PC-3 (cell line): ENCODE data around the gene COPG2. TPM values are rescaled to one million over a fixed set of nuclear protein-coding genes. Genes with fewer than 3 reads are reported as not detected.

Experiments used
- ATAC-seq: fragments of 200-7000 bp; cut with Tn5 transposase; 2 replicates; pipeline ENCODE4 v1.9.1; 2020; ENCODE audit warnings: mild to moderate bottlenecking, moderate library complexity
- BruUV-seq: library from RNA; stranded (reverse); fragments of 400-500 nt; replicated peaks from 2 replicates; lab custom pipeline; 2021; lab: Mats Ljungman, UMichigan
- CTCF ChIA-PET: fragments of 300-600 bp; sonication (Branson Sonifier 250); formaldehyde crosslinking; loops from one replicate; lab custom pipeline; 2022; ENCODE audit warnings: antibody characterized with exemption; lab: Charles Lee
- POLR2A ChIA-PET: fragments of 300-600 bp; sonication (Branson Sonifier 250); formaldehyde crosslinking; loops from one replicate; lab custom pipeline; 2022; ENCODE audit warnings: antibody characterized with exemption; ENCODE audit not compliant: unreplicated experiment; lab: Charles Lee
- DNase-seq: peaks from one replicate; pipeline ENCODE4 v3.0.0-alpha.2; 2015
- H2AFZ ChIP-seq: fragments of 300-600 bp; sonication (generic); 2 replicates; pipeline ENCODE4 v1.6.0; 2016; ENCODE audit warnings: antibody characterized with exemption, low read length
- H3F3A ChIP-seq: fragments of 300-600 bp; sonication (generic); one replicate; pipeline ENCODE4 v1.6.0; 2017; ENCODE audit warnings: antibody characterized with exemption, low read length, control low read depth, mild to moderate bottlenecking; ENCODE audit not compliant: unreplicated experiment
- H3K27ac ChIP-seq: fragments of 300-600 bp; sonication (generic); 2 replicates; pipeline ENCODE4 v1.5.1; 2016; ENCODE audit warnings: mild to moderate bottlenecking, low read length
- H3K27me3 ChIP-seq: fragments of 300-600 bp; sonication (generic); 2 replicates; pipeline ENCODE4 v1.6.1; 2016; ENCODE audit warnings: low read length, mixed read lengths
- H3K36me3 ChIP-seq: fragments of 300-600 bp; sonication (generic); 2 replicates; pipeline ENCODE4 v1.6.1; 2016; ENCODE audit warnings: low read depth, mixed run types, low read length, mixed read lengths
- H3K4me1 ChIP-seq: fragments of 300-600 bp; sonication (generic); 2 replicates; pipeline ENCODE4 v1.5.1; 2016; ENCODE audit warnings: low read length; ENCODE audit not compliant: insufficient read depth
- H3K4me2 ChIP-seq: fragments of 300-600 bp; sonication (generic); 2 replicates; pipeline ENCODE4 v1.6.0; 2016; ENCODE audit warnings: low read length
- H3K4me3 ChIP-seq: fragments of 300-600 bp; sonication (generic); 2 replicates; pipeline ENCODE4 v1.5.1; 2016; ENCODE audit warnings: mild to moderate bottlenecking, low read length, mixed read lengths
- H3K79me2 ChIP-seq: fragments of 300-600 bp; sonication (generic); 2 replicates; pipeline ENCODE4 v1.6.1; 2017; ENCODE audit warnings: low read length, mixed read lengths
- H3K9ac ChIP-seq: fragments of 300-600 bp; sonication (generic); 2 replicates; pipeline ENCODE4 v1.6.0; 2016; ENCODE audit warnings: mild to moderate bottlenecking, low read length
- H3K9me2 ChIP-seq: fragments of 300-600 bp; sonication (generic); replicated peaks from 2 replicates; pipeline ENCODE4 v1.6.1; 2016; ENCODE audit warnings: mixed run types, low read length, mixed read lengths
- H3K9me3 ChIP-seq: fragments of 300-600 bp; sonication (generic); 2 replicates; pipeline ENCODE4 v1.6.1; 2016; ENCODE audit warnings: low read length, mixed read lengths
- H4K20me1 ChIP-seq: fragments of 300-600 bp; sonication (generic); 2 replicates; pipeline ENCODE4 v1.6.1; 2016; ENCODE audit warnings: low read length, mixed read lengths
- CTCF ChIP-seq: fragments of 300-600 bp; sonication (generic); conservative IDR thresholded peaks from 2 replicates; pipeline ENCODE4 v1.5.1; 2017; ENCODE audit warnings: antibody characterized with exemption, low read depth, mild to moderate bottlenecking, low read length
- EZH2 ChIP-seq: fragments of 300-600 bp; sonication (generic); IDR thresholded peaks from one replicate; pipeline ENCODE4 v1.6.1; 2017; ENCODE audit warnings: antibody characterized with exemption, mild to moderate bottlenecking, low read length; ENCODE audit not compliant: unreplicated experiment
- EZH2phosphoT487 ChIP-seq: fragments of 300-600 bp; sonication (generic); IDR thresholded peaks from 2 replicates; pipeline ENCODE4 v1.6.1; 2018; ENCODE audit warnings: mild to moderate bottlenecking, antibody characterized with exemption, low read length, borderline replicate concordance
- intact Hi-C: fragments of 100-400 bp; cut with micrococcal nuclease; formaldehyde crosslinking; loops from 2 replicates; pipeline ENCODE4 v1.9.0; 2023
- total RNA-seq: library from RNA; depleted of rRNA; stranded (reverse); fragments of >200 nt; gene quantifications from 2 replicates; pipeline ENCODE4 v1.2.3, GENCODE V29; 2014

Gene COPG2
- total RNA-seq, 1 experiment from 2014 or later = 9.1 TPM

GRCh38 chr7:130489140-130489983, 179.2 kb downstream of the COPG2 start:
- no peaks in the 10 kb centered on the region for H3F3A ChIP-seq
- H3K9me2 ChIP-seq = no peaks in the 10 kb centered on the region
- intact Hi-C loops = loop anchor here (5.0 kb wide), 1 partner anchor 67 kb away; no protein-coding TSS in a partner anchor
- H3K36me3 ChIP-seq = no peaks in the 10 kb centered on the region; the same call in 1 of the 2 replicates
- H3K4me2 ChIP-seq = no peak overlapping the region
- ATAC-seq = no peak
- H3K9me3 ChIP-seq = no peaks in the 10 kb centered on the region
- peaks cover 57% of the 10 kb centered on the region for H3K79me2 ChIP-seq
- BruUV-seq = no TSS peak
- no peak for DNase-seq
- POLR2A ChIA-PET = interaction anchor here (0.6 kb wide), 1 partner anchor 108 kb away, joined by 3 read pairs; no protein-coding TSS in a partner anchor
- H3K9ac ChIP-seq = no peak overlapping the region
- H4K20me1 ChIP-seq = no peaks in the 10 kb centered on the region
- H3K4me3 ChIP-seq = no peak overlapping the region
- no peak overlapping the region for H3K27ac ChIP-seq
- CTCF ChIA-PET = no interaction called here
- no peak overlapping the region for H2AFZ ChIP-seq
- H3K27me3 ChIP-seq = no peaks in the 10 kb centered on the region
- TF ChIP-seq EZH2 (no peak), CTCF (no peak), EZH2phosphoT487 (no peak)
- peaks cover 14% of the 10 kb centered on the region for H3K4me1 ChIP-seq

DNA sequence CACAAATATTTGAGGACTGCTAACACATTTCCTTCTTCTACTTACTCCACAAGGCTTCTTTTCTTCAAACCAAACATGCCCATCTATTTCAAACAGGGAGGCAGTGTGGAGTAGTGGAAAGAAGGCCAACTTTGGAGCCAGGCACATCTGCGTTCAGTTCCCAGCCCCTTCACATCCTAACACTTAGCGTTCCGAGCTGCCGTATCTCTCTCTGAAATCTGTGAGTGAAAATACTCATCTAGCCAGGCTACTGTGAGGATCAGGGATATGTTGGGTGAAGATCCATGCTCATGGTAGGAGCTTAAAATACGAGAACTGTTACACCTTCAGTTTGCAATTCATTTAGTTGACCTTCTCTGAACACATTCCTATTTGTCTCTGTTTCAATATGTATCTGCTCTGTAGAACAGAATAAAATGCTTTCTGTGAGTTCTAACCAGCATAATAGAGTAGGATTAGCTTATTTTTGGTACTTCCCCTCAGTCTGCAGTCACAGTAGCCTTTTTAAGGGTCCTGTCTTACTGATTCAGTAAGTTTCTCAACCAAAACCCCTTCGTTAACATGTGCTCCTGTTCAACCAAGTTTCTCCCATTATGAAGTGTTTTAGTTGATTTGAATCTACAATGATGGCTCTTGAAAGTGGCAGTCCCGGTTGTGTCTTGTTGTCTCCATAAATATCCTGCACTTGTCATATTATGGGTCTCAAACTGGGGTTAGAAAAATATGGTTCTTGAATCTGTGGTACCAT, 180.0 kb downstream of the COPG2 start:
- BruUV-seq = no TSS peak
- H3K4me3 ChIP-seq = no peak overlapping the region
- no peak overlapping the region for H3K4me2 ChIP-seq
- ChIA-PET CTCF (interaction anchor here (0.5 to 0.6 kb wide), 2 partner anchors 312 to 344 kb away, joined by 3 read pairs; no protein-coding TSS in a partner anchor), POLR2A (interaction anchor here (0.6 kb wide), 1 partner anchor 108 kb away, joined by 3 read pairs; no protein-coding TSS in a partner anchor)
- H3K4me1 ChIP-seq = peaks cover 14% of the 10 kb centered on the region
- DNase-seq (no peak), ATAC-seq (no peak)
- no peak for TF ChIP-seq CTCF
- no peak for TF ChIP-seq EZH2
- TF ChIP-seq EZH2phosphoT487 = no peak
- no peaks in the 10 kb centered on the region for H3K9me2 ChIP-seq
- no peaks in the 10 kb centered on the region for H3K27me3 ChIP-seq
- no peak overlapping the region for H3K27ac ChIP-seq
- H3F3A ChIP-seq = no peaks in the 10 kb centered on the region
- H3K9me3 ChIP-seq = no peaks in the 10 kb centered on the region
- H4K20me1 ChIP-seq = no peaks in the 10 kb centered on the region
- no peak overlapping the region for H2AFZ ChIP-seq
- no peak overlapping the region for H3K9ac ChIP-seq
- no peaks in the 10 kb centered on the region; the same call in 1 of the 2 replicates for H3K36me3 ChIP-seq
- intact Hi-C loops = loop anchor here (5.0 kb wide), 1 partner anchor 66 kb away; no protein-coding TSS in a partner anchor
- H3K79me2 ChIP-seq = peaks cover 57% of the 10 kb centered on the region
